Measurements from ENCODE around the gene RLBP1.

Gene RLBP1

GRCh38 chr15:89206908-89207331, 14.5 kb downstream of the RLBP1 start:
- DNase-seq (ENCODE audit: low read depth, low spot score) = peak; percentile 35

GRCh38 chr15:89205991-89206585, 15.3 kb downstream of the RLBP1 start:
- DNase-seq (ENCODE audit: low read depth, low spot score) = no peak

GRCh38 chr15:89203705-89204273, 17.6 kb downstream of the RLBP1 start:
- no peak for DNase-seq (ENCODE audit: low read depth, low spot score)

- DNase-seq (ENCODE audit: low read depth, low spot score) = no peak
Measured at GRCh38 chr15:89201465-89202005, 19.8 kb downstream of the RLBP1 start.

GRCh38 chr15:89200182-89200581, 21.2 kb downstream of the RLBP1 start:
- DNase-seq (ENCODE audit: low read depth, low spot score) = no peak

GRCh38 chr15:89199746-89200145, 21.6 kb downstream of the RLBP1 start:
- DNase-seq (ENCODE audit: low read depth, low spot score) = no peak

GRCh38 chr15:89198934-89199333, 22.4 kb downstream of the RLBP1 start:
- no peak for DNase-seq (ENCODE audit: low read depth, low spot score)

- no peak for DNase-seq (ENCODE audit: low read depth, low spot score)
Measured at GRCh38 chr15:89198196-89198595, 23.2 kb downstream of the RLBP1 start.

GRCh38 chr15:89197503-89197971, 23.8 kb downstream of the RLBP1 start:
- no peak for DNase-seq (ENCODE audit: low read depth, low spot score)

- no peak for DNase-seq (ENCODE audit: low read depth, low spot score)
Measured at GRCh38 chr15:89196994-89197393, 24.4 kb downstream of the RLBP1 start.

GRCh38 chr15:89196241-89196640, 25.1 kb downstream of the RLBP1 start:
- no peak for DNase-seq (ENCODE audit: low read depth, low spot score)

- no peak for DNase-seq (ENCODE audit: low read depth, low spot score)
Measured at GRCh38 chr15:89195836-89196235, 25.5 kb downstream of the RLBP1 start.

GRCh38 chr15:89194608-89195007, 26.8 kb downstream of the RLBP1 start:
- no peak for DNase-seq (ENCODE audit: low read depth, low spot score)

- DNase-seq (ENCODE audit: low read depth, low spot score) = no peak
Measured at GRCh38 chr15:89192766-89193165, 28.6 kb downstream of the RLBP1 start.

- DNase-seq (ENCODE audit: low read depth, low spot score) = no peak
Measured at GRCh38 chr15:89192136-89192535, 29.2 kb downstream of the RLBP1 start.

GRCh38 chr15:89187986-89188514, 33.3 kb downstream of the RLBP1 start:
- DNase-seq (ENCODE audit: low read depth, low spot score) = no peak

GRCh38 chr15:89187301-89187985, 33.9 kb downstream of the RLBP1 start:
- no peak for DNase-seq (ENCODE audit: low read depth, low spot score)

GRCh38 chr15:89186803-89187202, 34.6 kb downstream of the RLBP1 start:
- DNase-seq (ENCODE audit: low read depth, low spot score) = no peak

GRCh38 chr15:89184886-89185526, 36.4 kb downstream of the RLBP1 start:
- DNase-seq (ENCODE audit: low read depth, low spot score) = no peak

- no peak for DNase-seq (ENCODE audit: low read depth, low spot score)
Measured at GRCh38 chr15:89184357-89184756, 37.0 kb downstream of the RLBP1 start.

GRCh38 chr15:89179966-89180875, 41.2 kb downstream of the RLBP1 start:
- no peak for DNase-seq (ENCODE audit: low read depth, low spot score)
